AG10803 (cell line): ENCODE measurements around the gene ARHGAP28.
A peak's percentile ranks its signal among the peaks of the same experiment; 100 is the strongest.

Experiments used
- DNase-seq: peaks from one replicate; pipeline ENCODE4 v3.0.0; 2010; ENCODE audit warnings: low read depth
- H3K4me3 ChIP-seq: 2 replicates; pipeline ENCODE4 v1.5.1; 2011; ENCODE audit warnings: mild to moderate bottlenecking, low read length, control low read depth
- CTCF ChIP-seq: conservative IDR thresholded peaks from 2 replicates; pipeline ENCODE4 v1.5.1; 2011; ENCODE audit warnings: mild to moderate bottlenecking, low read length, control low read depth, inconsistent platforms

ARHGAP28 gene

GRCh38 chr18:6752202-6752860 is 22.8 kb downstream of the ARHGAP28 start:
- no peak overlapping the region for H3K4me3 ChIP-seq
- peak; percentile 71 for DNase-seq
- TF ChIP-seq CTCF: no peak

DNA sequence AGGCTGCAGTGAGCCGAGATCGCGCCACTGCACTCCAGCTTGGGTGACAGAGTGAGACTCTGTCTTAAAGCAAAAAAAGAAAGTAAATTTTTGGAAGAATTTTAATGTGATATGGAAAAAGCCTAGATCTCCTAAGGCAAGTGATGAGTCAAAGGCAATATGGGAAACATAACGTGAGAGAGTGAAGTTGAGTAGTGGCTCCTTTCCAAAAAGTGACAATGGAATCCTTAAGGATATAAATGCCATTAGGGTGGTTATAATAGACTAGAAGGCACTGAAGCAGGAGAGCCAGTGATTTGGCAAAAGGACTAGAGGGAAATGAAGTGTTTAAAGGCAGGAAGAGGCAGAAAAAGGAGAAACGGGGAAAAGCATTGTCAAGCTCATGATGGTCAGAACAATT is 25.6 kb downstream of the ARHGAP28 start:
- no peak for TF ChIP-seq CTCF
- DNase-seq: no peak
- no peak overlapping the region for H3K4me3 ChIP-seq

DNA sequence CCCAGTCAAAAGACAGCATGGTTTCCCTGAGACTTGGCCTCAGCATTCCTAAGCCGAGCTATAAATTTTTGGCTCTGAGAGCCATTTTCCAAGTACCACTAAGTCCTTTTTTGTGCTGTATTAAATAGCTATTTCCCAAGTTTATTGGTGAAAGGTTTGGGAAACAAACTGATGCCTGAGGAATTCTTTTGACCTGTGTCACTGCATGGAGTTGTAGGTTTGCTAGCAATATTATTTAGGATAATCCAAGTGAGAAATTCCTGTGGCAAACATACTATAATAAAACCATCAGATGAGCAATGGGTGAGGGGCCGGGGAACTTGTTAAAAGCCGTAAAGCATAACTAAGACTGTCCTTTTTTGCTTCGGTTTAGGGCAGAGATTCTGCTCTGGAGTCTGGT is 28.4 kb downstream of the ARHGAP28 start:
- no peak for TF ChIP-seq CTCF
- H3K4me3 ChIP-seq: no peak overlapping the region
- peak; percentile 77 for DNase-seq

- TF ChIP-seq CTCF: no peak
- DNase-seq: no peak
- no peak overlapping the region for H3K4me3 ChIP-seq
Observed at GRCh38 chr18:6759579-6759978, 30.1 kb downstream of the ARHGAP28 start.

DNA sequence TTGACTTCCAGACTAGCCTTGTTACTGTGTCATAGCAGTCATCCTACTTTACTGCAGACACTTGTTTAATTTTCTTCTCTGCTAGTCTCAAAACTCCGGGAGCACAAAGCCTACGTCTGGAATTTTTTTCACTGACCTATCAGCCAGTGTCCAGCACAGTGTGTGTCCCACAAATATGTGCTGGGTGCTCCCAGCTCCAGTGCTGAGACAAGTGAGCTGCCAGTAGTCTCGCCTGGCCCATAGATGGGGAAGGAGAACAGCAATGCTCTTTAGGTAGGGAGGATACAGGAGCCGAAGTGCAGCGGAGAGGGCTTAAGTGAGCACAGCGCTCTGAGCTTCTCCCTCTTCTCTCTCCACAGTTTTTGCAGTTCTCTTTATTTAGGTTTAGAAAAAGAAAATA is 34.0 kb downstream of the ARHGAP28 start:
- no peak overlapping the region for H3K4me3 ChIP-seq
- DNase-seq: no peak
- TF ChIP-seq CTCF: no peak

- no peak for TF ChIP-seq CTCF
- no peak for DNase-seq
- no peak overlapping the region for H3K4me3 ChIP-seq
Observed at GRCh38 chr18:6764382-6764781, 34.9 kb downstream of the ARHGAP28 start.

- TF ChIP-seq CTCF: no peak
- H3K4me3 ChIP-seq: no peak overlapping the region
- no peak for DNase-seq
Observed at GRCh38 chr18:6773777-6774176, 44.3 kb downstream of the ARHGAP28 start.
